ENCODE results near the gene SYTL3. TPM values are rescaled to one million over a fixed set of nuclear protein-coding genes. Genes with fewer than 3 reads are reported as not detected.

Gene SYTL3
- total RNA-seq, 1 donor from 2014 or later: 2.8 TPM

- TF ChIP-seq, protein P1, sequence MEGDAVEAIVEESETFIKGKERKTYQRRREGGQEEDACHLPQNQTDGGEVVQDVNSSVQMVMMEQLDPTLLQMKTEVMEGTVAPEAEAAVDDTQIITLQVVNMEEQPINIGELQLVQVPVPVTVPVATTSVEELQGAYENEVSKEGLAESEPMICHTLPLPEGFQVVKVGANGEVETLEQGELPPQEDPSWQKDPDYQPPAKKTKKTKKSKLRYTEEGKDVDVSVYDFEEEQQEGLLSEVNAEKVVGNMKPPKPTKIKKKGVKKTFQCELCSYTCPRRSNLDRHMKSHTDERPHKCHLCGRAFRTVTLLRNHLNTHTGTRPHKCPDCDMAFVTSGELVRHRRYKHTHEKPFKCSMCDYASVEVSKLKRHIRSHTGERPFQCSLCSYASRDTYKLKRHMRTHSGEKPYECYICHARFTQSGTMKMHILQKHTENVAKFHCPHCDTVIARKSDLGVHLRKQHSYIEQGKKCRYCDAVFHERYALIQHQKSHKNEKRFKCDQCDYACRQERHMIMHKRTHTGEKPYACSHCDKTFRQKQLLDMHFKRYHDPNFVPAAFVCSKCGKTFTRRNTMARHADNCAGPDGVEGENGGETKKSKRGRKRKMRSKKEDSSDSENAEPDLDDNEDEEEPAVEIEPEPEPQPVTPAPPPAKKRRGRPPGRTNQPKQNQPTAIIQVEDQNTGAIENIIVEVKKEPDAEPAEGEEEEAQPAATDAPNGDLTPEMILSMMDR (IDR thresholded peaks at IDR 0.05; ENCODE audit: partially characterized antibody, unreplicated experiment): no peak
- peaks cover 3% of the 10 kb centered on the region for H3K9me3 Mint-ChIP-seq (ENCODE audit: unreplicated experiment)
- H3K4me1 Mint-ChIP-seq (ENCODE audit: low read depth, unreplicated experiment): peaks cover 38% of the 10 kb centered on the region
- peaks cover 2% of the 10 kb centered on the region for H3K27me3 Mint-ChIP-seq (ENCODE audit: unreplicated experiment)
- no peak for DNase-seq
- H3K27ac Mint-ChIP-seq (ENCODE audit: unreplicated experiment): peak overlapping the region; percentile 52
- H3K4me3 Mint-ChIP-seq (ENCODE audit: unreplicated experiment): no peak overlapping the region
- H3K36me3 Mint-ChIP-seq (ENCODE audit: unreplicated experiment): no peaks in the 10 kb centered on the region
Measured at GRCh38 chr6:158796353-158796752, 146.5 kb downstream of the SYTL3 start.

GRCh38 chr6:158797331-158798310 is 147.8 kb downstream of the SYTL3 start:
- Mint-ChIP-seq H3K27me3 (ENCODE audit: unreplicated experiment) (peaks cover 2% of the 10 kb centered on the region), H3K4me3 (ENCODE audit: unreplicated experiment) (no peak overlapping the region), H3K27ac (ENCODE audit: unreplicated experiment) (no peak overlapping the region), H3K9me3 (ENCODE audit: unreplicated experiment) (peaks cover 3% of the 10 kb centered on the region), H3K4me1 (ENCODE audit: low read depth, unreplicated experiment) (peaks cover 42% of the 10 kb centered on the region), H3K36me3 (ENCODE audit: unreplicated experiment) (no peaks in the 10 kb centered on the region)
- DNase-seq: no peak
- TF ChIP-seq, protein P1 (IDR thresholded peaks at IDR 0.05; ENCODE audit: partially characterized antibody, unreplicated experiment): no peak

GRCh38 chr6:158798311-158798710 is 148.5 kb downstream of the SYTL3 start:
- H3K36me3 Mint-ChIP-seq (ENCODE audit: unreplicated experiment): no peaks in the 10 kb centered on the region
- peaks cover 2% of the 10 kb centered on the region for H3K27me3 Mint-ChIP-seq (ENCODE audit: unreplicated experiment)
- peaks cover 3% of the 10 kb centered on the region for H3K9me3 Mint-ChIP-seq (ENCODE audit: unreplicated experiment)
- DNase-seq: no peak
- H3K4me1 Mint-ChIP-seq (ENCODE audit: low read depth, unreplicated experiment): peaks cover 42% of the 10 kb centered on the region
- H3K27ac Mint-ChIP-seq (ENCODE audit: unreplicated experiment): no peak overlapping the region
- H3K4me3 Mint-ChIP-seq (ENCODE audit: unreplicated experiment): no peak overlapping the region
- TF ChIP-seq, protein P1 (IDR thresholded peaks at IDR 0.05; ENCODE audit: partially characterized antibody, unreplicated experiment): no peak

DNA sequence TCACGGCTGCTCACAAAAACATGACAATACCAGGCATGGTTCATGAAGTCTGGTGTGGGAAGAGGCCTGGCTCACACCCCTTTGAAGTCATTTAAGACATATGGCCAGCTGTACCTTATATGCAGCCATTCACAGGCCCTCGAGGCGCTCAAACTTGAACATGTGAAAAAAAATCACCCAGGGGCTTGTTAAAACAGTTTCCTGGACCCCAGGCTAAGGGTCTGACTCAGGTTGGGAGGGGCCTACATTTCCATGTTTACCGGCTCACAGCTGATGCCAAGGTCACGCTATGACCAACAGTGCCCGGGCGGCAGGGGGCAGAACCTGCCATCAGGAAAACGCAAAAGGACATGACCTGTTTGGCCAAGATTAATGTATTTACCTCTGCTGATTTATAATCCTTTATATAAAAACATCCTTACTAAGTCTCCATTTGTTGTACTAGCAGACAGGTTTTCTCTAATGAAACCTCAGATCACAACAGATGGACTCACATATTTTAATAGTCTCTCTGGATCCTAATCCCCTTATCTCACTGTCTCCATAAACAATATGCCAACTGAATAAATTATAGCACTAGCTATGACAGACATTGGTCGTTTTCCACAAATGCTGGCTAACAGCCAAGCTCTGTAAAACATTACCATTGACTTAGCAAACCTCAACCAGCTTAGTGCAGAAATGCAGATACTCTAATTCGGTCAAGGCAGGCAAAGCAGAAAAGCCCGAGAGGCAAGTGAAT is 149.4 kb downstream of the SYTL3 start:
- Mint-ChIP-seq H3K27me3 (ENCODE audit: unreplicated experiment) (peaks cover 2% of the 10 kb centered on the region), H3K36me3 (ENCODE audit: unreplicated experiment) (no peaks in the 10 kb centered on the region), H3K27ac (ENCODE audit: unreplicated experiment) (peak overlapping the region; percentile 91), H3K9me3 (ENCODE audit: unreplicated experiment) (peaks cover 6% of the 10 kb centered on the region), H3K4me1 (ENCODE audit: low read depth, unreplicated experiment) (peaks cover 46% of the 10 kb centered on the region), H3K4me3 (ENCODE audit: unreplicated experiment) (peak overlapping the region; percentile 77)
- TF ChIP-seq, protein P1 (IDR thresholded peaks at IDR 0.05; ENCODE audit: partially characterized antibody, unreplicated experiment): no peak
- no peak for DNase-seq
